SKM-1 (cell line): Measurements from ENCODE around the gene TTLL10.

ENCODE experiments used
- DNase-seq: peaks from one replicate; lab custom pipeline; 2025; ENCODE audit not compliant: unreplicated experiment; lab: John Stamatoyannopoulos, UW

TTLL10 gene

GRCh38 chr1:1203561-1204424 lies 30.1 kb downstream of the TTLL10 start:
- no peak for DNase-seq

GRCh38 chr1:1204425-1204920 lies 30.8 kb downstream of the TTLL10 start:
- no peak for DNase-seq

- DNase-seq, result no peak
Observed at GRCh38 chr1:1204998-1205768, 31.5 kb downstream of the TTLL10 start.

- DNase-seq, result no peak
Observed at GRCh38 chr1:1205769-1206375, 32.2 kb downstream of the TTLL10 start.

GRCh38 chr1:1206376-1206965 lies 32.8 kb downstream of the TTLL10 start, which contains the start of gene TNFRSF18:
Gene TNFRSF18 (minus strand): TSS chr1:1206592. CDS start chr1:1206571, 21 bp downstream.
- no peak for DNase-seq

GRCh38 chr1:1206966-1207531 lies 33.4 kb downstream of the TTLL10 start:
- no peak for DNase-seq

DNA sequence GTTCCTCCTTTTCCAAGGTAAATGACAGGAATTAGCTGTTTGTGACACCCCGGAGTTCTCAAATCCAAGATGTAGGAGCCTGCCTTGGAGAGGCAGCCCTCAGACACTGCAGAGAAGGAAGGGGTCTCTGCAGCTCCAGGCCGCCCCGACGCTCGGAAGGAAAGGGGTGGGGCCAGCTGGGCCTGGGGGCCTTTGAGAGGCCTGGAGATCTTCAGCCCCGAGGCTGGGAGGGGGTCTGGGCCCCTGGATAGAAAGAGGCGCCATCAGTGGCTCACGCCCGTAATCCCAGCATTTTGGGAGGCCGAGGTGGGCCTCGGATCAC lies 33.9 kb downstream of the TTLL10 start:
- no peak for DNase-seq

DNA sequence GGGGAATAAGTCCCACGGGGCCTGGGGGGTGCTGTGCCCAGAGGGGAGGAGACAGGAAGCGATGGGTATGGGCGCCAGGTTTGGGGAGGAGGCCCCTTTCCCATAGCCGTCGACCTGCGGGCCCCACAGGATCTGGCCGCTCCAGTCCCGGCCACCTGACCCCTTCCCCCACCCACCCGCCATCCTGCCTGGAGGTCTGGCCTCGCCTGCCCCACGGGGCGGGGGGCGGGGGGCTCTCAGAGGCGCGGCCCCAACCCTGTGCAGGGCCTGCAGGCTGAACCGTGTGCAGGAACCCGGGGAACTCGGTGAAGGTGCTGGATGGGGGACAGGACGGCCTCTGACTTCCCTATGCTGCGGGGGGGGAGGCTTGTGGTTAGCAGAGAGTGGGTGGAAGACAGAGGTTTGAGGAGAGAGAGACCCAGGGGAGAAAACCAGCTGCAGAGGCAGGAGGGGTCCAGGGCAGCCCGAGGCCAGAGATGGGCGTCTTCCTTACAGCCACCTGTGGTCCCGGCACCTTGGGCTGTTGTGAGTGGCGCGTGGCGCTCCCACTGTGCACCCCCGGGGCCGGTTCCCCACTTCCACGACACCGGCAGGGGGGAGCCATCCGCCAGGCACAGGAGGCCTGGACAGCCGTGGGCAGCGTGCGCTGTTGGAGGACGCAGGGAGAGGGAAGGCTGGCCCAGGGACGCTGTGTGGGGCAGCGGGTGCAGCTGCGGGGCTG lies 35.2 kb downstream of the TTLL10 start:
- peak; percentile 13 for DNase-seq

- no peak for DNase-seq
Observed at GRCh38 chr1:1210726-1211540, 37.3 kb downstream of the TTLL10 start.

DNA sequence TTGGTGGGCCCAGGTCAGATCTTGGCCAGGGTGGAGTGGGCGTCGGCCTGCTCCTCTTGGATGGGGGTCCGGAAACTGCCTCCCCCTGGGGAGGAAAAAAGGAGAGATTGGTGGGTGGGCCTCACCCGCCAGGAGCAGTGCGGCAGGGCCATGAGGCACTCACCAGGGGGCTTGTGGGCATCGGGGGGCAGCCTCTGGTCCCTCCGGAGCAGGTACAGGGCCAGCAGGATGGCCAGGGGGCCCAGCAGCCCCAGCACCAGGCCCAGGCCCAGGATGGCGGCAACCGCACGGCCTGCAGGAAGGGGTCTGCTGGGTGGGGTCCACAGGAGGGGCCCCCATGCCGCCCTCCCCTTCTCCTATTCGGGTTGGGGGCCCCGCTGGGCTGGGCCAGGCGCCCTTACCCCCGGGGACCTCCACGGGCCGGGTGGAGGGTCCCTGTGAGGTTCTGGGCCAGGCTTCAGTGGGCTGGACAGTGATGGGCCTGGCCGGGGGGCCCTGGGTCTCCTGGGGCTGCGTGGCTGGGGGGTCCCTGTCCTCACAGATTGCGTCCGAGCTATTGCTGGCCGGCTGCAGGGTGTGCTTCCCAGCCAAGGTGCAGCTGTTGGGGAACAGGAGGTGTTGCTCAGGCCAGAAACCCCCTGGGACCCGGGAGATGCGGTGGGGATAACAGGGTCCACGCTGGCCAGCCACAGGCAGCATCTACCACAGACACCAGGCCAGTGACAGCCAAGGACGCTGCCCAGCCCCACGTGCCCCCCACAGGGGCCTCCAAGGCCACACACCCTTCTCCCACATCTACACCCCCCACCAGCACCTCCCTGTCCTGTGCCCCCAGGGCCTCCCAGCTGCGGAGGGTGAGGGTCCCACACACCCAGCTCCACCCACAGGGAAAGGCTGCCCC lies 38.1 kb downstream of the TTLL10 start:
- no peak for DNase-seq

DNA sequence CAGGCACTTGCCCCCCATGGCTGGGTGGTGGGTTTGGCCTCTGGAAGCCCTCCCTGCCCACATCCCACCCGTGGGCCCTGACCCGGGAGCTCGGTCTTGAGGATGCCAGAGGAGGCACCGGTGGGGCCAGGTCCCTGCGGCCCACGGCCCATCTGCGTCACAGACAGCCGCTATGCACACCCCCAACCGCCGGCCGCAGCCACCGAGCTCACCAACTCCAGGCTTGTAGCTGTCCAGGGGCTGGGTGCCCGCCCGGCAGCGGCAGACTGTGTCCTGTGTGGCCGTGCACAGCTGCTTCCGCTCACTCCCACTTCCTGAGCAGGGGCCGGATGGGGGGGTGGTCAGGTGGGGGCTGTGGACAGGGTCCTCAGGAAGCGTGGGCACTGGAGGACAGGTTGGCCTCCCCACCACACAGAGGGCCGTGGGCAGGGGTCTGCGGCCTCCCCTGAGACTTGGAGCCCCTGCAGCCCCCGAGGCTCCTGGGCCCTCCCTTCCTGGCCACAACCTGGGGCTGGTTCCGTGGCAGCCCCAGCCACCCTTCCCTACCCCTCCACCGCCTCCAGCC lies 39.2 kb downstream of the TTLL10 start:
- no peak for DNase-seq

- DNase-seq, result no peak
Observed at GRCh38 chr1:1213345-1214265, 39.9 kb downstream of the TTLL10 start, which contains the start of gene TNFRSF4. Gene TNFRSF4 (minus strand): TSS chr1:1214153. CDS start chr1:1214127, 26 bp downstream.

GRCh38 chr1:1215080-1215676 lies 41.5 kb downstream of the TTLL10 start:
- DNase-seq, result no peak

- no peak for DNase-seq
Observed at GRCh38 chr1:1215881-1216605, 42.4 kb downstream of the TTLL10 start.

- DNase-seq, result no peak
Observed at GRCh38 chr1:1216770-1217620, 43.3 kb downstream of the TTLL10 start.
